NCI-H748 treated with DMSO at 0.1 percent for 48 hours (cell line): ENCODE results near the gene UNC13C.

ENCODE experiments used
- DNase-seq: peaks from one replicate; lab custom pipeline; 2025; lab: John Stamatoyannopoulos, UW

UNC13C gene

GRCh38 chr15:54026258-54026657 lies 48.0 kb downstream of the UNC13C start:
- no peak for DNase-seq

GRCh38 chr15:54026891-54027290 lies 48.6 kb downstream of the UNC13C start:
- no peak for DNase-seq

GRCh38 chr15:54029081-54029480 lies 50.8 kb downstream of the UNC13C start:
- no peak for DNase-seq

GRCh38 chr15:54032066-54032465 lies 53.8 kb downstream of the UNC13C start:
- DNase-seq, result no peak

- DNase-seq, result no peak
Measured at GRCh38 chr15:54033356-54033860, 55.2 kb downstream of the UNC13C start.

- no peak for DNase-seq
Measured at GRCh38 chr15:54033869-54034458, 55.7 kb downstream of the UNC13C start.

GRCh38 chr15:54035616-54036015 lies 57.4 kb downstream of the UNC13C start:
- no peak for DNase-seq

- DNase-seq, result no peak
Measured at GRCh38 chr15:54045397-54045796, 67.2 kb downstream of the UNC13C start.

GRCh38 chr15:54046093-54046492 lies 67.9 kb downstream of the UNC13C start:
- no peak for DNase-seq

GRCh38 chr15:54064365-54064764 lies 86.1 kb downstream of the UNC13C start:
- no peak for DNase-seq

GRCh38 chr15:54066403-54066802 lies 88.2 kb downstream of the UNC13C start:
- no peak for DNase-seq

GRCh38 chr15:54082836-54083492 lies 104.7 kb downstream of the UNC13C start:
- DNase-seq, result peak; percentile 1

GRCh38 chr15:54083501-54083900 lies 105.3 kb downstream of the UNC13C start:
- DNase-seq, result no peak

- DNase-seq, result no peak
Measured at GRCh38 chr15:54083991-54084390, 105.8 kb downstream of the UNC13C start.

GRCh38 chr15:54088837-54089236 lies 110.6 kb downstream of the UNC13C start:
- DNase-seq, result no peak

GRCh38 chr15:54089776-54090175 lies 111.5 kb downstream of the UNC13C start:
- DNase-seq, result no peak

GRCh38 chr15:54091651-54092050 lies 113.4 kb downstream of the UNC13C start:
- no peak for DNase-seq

GRCh38 chr15:54094661-54095060 lies 116.4 kb downstream of the UNC13C start:
- DNase-seq, result no peak

- DNase-seq, result no peak
Measured at GRCh38 chr15:54097019-54097418, 118.8 kb downstream of the UNC13C start.

- no peak for DNase-seq
Measured at GRCh38 chr15:54099010-54099409, 120.8 kb downstream of the UNC13C start.

- no peak for DNase-seq
Measured at GRCh38 chr15:54101664-54102270, 123.5 kb downstream of the UNC13C start.

GRCh38 chr15:54102704-54103103 lies 124.5 kb downstream of the UNC13C start:
- DNase-seq, result no peak

GRCh38 chr15:54109014-54109413 lies 130.8 kb downstream of the UNC13C start:
- DNase-seq, result no peak
